D721Med (cell line): Measurements from ENCODE around the gene GARIN5B.

Experiments used
- DNase-seq: peaks from one replicate; pipeline ENCODE4 v3.0.0; 2011; ENCODE audit warnings: low spot score; ENCODE audit not compliant: insufficient read length
- FAIRE-seq: peaks from 2 replicates; lab custom pipeline; 2011; peaks lifted over from hg19 to GRCh38; lab: Jason Lieb, UNC
- TF ChIP-seq, protein P1 (sequence below): IDR thresholded peaks from 2 replicates; pipeline ENCODE4 v1.5.1; 2012; ENCODE audit warnings: mild to moderate bottlenecking, control low read depth; ENCODE audit not compliant: insufficient read depth; ENCODE audit errors: missing control alignments

GARIN5B gene

DNA sequence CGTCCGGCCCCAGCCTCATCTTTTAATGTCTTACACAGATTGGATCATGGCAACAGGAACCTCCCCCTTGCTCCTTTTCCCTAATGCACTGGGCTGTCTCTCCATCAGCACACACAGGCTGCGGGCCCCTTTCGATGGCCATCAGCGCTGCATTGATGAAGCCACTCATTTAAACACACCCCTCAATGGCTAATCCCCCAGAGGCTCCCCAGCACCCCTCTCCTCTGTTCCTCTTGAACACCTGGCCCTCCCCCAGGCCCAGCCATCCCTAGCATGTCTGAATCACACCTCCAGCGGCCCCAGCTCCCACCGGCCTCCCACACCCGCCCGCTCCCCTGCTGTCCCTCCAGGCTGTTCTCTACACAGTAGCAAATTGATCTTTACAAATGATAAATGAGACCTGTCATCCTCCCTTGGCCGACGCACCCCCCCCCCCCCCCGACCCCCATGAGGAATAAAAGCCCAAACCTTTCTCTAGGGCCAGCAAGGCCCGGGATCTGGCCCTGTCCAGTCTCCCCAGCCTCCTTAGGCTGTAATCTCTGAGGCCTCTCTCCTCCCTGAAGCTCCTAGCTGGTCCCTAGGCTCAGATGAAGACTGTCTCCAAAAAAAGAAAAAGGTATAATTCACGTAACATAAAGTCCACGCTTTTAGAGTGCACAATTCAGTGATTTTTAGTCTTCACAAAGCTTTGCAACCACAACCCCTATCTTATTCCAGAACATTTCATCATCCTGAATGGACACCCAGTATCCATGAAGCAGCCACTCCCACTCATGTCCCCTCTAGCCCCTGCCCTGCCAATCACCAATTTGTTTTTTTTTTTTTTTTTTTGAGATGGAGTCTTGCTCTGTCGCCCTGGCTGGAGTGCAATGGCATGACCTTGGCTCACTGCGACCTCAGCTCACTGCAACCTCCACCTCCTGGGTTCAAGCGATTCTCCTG is 30.0 kb upstream of the GARIN5B start:
- TF ChIP-seq, protein P1, sequence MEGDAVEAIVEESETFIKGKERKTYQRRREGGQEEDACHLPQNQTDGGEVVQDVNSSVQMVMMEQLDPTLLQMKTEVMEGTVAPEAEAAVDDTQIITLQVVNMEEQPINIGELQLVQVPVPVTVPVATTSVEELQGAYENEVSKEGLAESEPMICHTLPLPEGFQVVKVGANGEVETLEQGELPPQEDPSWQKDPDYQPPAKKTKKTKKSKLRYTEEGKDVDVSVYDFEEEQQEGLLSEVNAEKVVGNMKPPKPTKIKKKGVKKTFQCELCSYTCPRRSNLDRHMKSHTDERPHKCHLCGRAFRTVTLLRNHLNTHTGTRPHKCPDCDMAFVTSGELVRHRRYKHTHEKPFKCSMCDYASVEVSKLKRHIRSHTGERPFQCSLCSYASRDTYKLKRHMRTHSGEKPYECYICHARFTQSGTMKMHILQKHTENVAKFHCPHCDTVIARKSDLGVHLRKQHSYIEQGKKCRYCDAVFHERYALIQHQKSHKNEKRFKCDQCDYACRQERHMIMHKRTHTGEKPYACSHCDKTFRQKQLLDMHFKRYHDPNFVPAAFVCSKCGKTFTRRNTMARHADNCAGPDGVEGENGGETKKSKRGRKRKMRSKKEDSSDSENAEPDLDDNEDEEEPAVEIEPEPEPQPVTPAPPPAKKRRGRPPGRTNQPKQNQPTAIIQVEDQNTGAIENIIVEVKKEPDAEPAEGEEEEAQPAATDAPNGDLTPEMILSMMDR = no peak
- DNase-seq (no peak), FAIRE-seq (no peak)

DNA sequence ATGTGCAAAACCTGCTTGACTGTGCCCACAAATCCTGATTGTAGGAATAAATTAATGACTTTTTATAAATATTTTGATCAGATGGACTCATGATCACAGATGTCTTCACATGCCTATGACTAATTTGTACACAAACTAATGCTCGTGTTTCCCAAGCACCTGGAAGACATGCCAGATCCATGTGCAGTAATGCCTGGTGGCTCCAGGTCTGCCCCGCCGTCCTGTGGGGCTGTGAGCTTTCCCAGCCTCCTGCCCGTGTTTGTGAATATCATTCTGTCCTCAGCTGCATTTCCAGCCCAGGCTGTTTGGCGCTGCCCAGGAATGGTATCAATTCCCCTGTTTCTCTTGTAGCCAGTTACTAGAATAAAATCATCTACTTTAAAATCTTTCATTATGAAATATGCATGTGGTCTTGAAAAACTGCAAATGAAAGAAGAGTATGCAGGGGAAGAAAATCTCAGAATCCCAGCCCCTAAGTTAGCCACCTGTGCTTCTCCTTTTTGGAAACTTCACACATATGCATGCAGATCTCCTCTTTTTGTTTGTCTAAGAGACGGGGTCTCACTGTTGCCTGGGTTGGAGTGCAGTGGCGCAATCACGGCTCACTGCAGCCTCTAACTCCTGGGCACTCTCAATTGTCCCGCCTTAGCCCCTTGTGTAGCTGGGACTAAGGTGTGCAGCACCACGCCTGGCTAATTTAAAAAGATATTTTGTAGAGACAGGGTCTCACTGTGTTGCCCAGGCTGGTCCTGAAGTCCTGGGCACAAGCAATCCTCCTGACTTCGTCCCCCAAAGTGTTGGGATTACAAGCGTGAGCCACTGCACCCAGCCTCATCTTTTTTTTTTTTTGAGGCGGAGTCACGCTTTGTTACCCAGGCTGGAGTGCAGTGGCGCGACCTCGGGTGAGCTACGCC is 28.9 kb upstream of the GARIN5B start:
- DNase-seq = no peak
- no peak for FAIRE-seq
- TF ChIP-seq, protein P1 = no peak

DNA sequence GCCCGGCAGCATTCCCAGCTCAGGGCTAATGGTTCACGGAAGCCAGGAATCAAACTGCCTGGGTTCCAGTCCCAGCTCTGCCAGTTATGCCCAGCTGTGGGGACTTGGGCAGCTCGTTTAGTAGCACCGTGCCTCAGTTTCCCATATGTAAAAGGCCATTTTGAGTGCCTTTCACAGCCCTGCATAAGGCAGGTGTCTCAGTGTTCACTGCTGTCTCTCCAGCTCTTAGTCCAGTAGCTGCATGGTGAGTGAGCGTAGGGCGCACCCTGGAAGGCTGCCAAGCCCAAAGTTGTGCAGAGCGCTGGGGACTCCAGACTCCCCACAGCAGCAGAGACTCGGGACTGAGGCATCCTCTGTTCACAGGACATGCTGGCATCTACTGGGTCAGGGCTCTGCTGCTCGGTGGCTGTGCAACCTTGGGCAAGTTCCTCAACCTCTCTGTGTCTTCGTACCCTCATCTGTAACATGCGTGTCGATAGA is 28.2 kb upstream of the GARIN5B start:
- TF ChIP-seq, protein P1 = no peak
- FAIRE-seq (no peak), DNase-seq (no peak)

DNA sequence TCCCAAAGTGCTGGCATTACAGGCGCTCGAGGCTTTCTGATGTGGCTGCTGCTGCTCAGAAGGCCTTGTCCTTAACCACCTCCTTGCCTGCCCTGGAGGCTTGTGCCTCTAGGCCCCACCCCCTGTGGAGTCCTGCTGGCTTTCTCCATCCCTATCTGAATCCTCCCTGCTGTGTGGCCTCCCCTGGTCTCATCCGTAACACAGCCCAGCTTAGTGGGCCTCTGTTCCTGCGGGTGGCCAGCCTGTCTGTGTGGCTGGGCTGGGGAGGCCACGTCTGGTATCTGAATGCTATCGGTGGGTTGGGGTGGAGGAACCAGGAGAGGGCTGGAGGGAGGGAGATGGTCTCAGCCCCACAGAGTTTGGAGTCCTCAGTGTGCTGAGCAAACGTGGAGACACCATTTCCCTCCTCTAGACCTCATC is 27.4 kb upstream of the GARIN5B start:
- TF ChIP-seq, protein P1 = no peak
- FAIRE-seq (no peak), DNase-seq (no peak)

DNA sequence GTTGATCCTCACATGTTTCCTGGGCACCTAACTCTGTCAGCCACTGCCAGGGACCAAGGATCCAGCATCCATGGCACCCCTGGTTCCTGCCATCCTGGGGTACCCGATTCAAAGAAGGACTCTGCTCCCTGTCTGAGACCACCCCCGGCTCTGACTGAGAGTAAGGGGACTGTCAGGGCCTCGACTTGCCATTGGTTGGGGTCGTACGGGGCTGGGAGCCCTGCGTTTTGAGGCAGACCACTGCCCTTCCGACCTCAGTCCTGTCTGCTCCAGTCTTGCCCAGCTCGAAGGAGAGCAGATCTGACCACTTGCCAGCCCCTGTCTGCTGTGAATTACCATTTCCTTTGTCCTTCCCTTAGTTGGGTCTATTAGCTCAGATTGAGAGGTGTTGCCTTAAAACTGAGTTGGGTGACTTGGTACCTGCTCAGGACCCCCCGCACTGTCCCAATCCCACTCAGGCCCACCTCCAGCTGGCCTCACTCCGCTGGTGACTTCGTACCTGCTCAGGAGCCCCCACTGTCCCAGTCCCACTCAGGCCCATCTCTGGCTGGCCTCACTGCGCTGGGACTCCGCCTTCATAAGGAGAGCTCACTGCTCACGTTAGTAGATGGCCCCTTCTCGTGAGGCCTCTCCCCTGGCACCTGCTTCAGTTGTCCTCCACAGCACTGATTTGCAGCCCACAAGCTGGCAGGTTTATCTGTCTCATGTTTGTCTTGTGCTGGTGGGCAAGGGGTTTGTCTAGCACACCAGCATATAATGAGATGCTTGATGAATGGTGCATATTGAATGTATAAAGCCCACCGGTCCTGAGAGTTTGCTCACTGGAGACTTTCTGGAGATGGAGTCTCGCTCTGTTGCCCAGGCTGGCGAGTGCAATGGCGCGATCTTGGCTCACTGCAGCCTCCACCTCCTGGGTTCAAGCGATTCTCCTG is 26.6 kb upstream of the GARIN5B start:
- TF ChIP-seq, protein P1 = no peak
- FAIRE-seq (no peak), DNase-seq (no peak)
